Fibroblast of pulmonary artery (primary cell): ENCODE results near the gene CCDC78.
"Not testable (repeated sequence)": the region's sequence is repeated elsewhere in the genome, so short reads cannot be mapped to it uniquely, and the experiment has no call there.

Experiments used
- DNase-seq: peaks from one replicate; pipeline ENCODE4 v3.0.0-alpha.2; 2010; ENCODE audit warnings: low read depth
- H3K4me3 ChIP-seq: replicated peaks from 2 replicates; pipeline ENCODE4 v1.5.1; 2011; ENCODE audit warnings: low read depth, mild to moderate bottlenecking, control low read depth, low read length, moderate library complexity
- CTCF ChIP-seq: IDR thresholded peaks from 2 replicates; pipeline ENCODE4 v1.5.1; 2011; ENCODE audit warnings: mild to moderate bottlenecking, control low read depth, low read length, inconsistent platforms; ENCODE audit errors: missing control alignments

The CCDC78 gene

GRCh38 chr16:760065-760464 is 33.8 kb upstream of the CCDC78 start:
- DNase-seq = no peak
- no peak overlapping the region for H3K4me3 ChIP-seq
- TF ChIP-seq CTCF = no peak

- H3K4me3 ChIP-seq = no peak overlapping the region
- TF ChIP-seq CTCF = no peak
- no peak for DNase-seq
Observed at GRCh38 chr16:759110-759910, 33.1 kb upstream of the CCDC78 start.

- H3K4me3 ChIP-seq = no peak overlapping the region
- no peak for DNase-seq
- TF ChIP-seq CTCF = no peak
Observed at GRCh38 chr16:756428-756827, 30.2 kb upstream of the CCDC78 start.

DNA sequence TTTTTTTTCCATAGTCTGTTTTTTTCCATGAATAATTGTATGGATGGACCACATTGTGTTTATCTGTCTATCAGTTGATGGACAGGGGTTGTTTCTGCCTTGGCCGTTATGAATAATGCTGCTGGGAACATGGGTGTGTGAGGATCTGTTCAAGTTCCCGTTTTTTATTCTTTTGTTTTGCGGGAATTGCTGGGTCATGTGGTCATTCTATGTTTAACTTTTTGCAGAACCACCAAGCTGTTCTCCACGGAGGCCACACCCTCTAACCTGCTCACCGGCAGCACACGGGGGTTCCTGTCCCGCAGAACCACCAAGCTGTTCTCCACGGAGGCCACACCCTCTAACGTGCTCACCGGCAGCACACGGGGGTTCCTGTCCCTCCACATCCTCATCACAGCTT is 28.4 kb upstream of the CCDC78 start:
- DNase-seq = no peak
- TF ChIP-seq CTCF = no peak
- no peak overlapping the region for H3K4me3 ChIP-seq

DNA sequence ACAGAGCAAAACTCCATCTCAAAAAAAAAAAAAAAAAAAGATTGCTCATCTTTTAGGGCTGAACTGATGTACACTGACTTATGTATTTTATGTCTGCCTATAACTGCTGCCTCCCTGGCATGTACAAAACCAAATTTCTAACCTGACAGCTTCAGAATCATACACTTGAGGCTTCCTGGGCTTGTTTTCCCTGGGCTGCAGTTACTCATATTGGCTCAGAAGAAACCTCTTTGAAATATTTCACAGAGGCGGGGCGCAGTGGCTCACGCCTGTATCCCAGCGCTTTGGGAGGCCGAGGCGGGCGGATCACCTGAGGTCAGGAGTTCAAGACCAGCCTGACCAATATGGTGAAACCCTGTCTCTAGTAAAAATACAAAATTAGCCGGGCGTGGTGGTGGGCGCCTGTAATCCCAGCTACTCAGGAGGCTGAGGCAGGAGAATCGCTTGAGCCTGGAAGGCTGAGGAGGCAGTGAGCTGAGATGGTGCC is 27.9 kb upstream of the CCDC78 start:
- H3K4me3 ChIP-seq, DNase-seq: not testable (repeated sequence)

GRCh38 chr16:752007-752312 is 25.7 kb upstream of the CCDC78 start:
- DNase-seq = no peak
- no peak for TF ChIP-seq CTCF
- no peak overlapping the region for H3K4me3 ChIP-seq

DNA sequence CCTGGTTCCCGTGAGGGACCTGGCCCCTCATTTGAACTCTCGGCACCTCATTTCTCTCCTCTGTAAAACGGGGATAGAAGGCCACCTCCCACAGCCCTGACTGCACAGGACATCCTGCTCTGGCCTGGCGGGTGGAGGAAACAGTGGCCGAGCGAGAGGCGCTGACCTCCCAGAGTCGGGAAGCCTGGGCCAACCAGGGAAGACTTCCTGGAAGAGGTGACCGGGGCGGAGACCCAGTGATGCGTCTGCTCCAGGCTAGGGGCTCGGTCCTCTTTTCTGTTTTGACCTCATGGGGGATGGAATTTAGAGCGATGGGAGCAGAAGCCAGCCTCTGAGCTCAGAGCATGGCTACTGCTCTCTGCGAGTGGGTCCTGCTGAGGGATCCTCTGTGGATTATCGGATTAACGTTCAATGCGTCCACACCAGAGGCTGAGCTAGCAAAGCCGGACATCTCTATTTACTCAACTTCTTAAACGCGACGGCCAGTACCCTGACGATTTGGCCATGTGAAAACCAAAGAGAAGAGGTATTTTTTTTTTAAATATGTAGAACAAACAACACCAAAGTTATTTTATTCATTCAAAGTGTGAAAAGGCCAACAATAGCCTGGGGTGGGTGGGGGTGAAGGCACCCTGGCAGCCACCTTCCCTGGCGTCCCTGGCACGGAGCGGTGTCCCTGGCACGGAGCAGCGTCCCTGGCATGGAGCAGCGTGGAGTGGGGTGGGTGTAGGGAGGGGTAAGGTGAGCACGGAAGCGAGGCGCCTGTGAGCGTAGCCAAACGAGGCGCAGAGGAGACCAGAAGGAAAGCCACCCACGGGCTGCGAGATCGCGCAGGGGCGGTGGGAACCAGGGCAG is 25.1 kb upstream of the CCDC78 start:
- no peak for TF ChIP-seq CTCF
- no peak for DNase-seq
- no peak overlapping the region for H3K4me3 ChIP-seq
